ENCODE results near the gene ACTMAP.

GRCh38 chr19:40776364-40776763 is 26.1 kb upstream of the ACTMAP start:
- TF ChIP-seq, protein P1, sequence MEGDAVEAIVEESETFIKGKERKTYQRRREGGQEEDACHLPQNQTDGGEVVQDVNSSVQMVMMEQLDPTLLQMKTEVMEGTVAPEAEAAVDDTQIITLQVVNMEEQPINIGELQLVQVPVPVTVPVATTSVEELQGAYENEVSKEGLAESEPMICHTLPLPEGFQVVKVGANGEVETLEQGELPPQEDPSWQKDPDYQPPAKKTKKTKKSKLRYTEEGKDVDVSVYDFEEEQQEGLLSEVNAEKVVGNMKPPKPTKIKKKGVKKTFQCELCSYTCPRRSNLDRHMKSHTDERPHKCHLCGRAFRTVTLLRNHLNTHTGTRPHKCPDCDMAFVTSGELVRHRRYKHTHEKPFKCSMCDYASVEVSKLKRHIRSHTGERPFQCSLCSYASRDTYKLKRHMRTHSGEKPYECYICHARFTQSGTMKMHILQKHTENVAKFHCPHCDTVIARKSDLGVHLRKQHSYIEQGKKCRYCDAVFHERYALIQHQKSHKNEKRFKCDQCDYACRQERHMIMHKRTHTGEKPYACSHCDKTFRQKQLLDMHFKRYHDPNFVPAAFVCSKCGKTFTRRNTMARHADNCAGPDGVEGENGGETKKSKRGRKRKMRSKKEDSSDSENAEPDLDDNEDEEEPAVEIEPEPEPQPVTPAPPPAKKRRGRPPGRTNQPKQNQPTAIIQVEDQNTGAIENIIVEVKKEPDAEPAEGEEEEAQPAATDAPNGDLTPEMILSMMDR (conservative IDR thresholded peaks at IDR 0.05) = no peak
- TF ChIP-seq EZH2 (IDR thresholded peaks at IDR 0.05; ENCODE audit: low read depth) = no peak
